GM12872 (cell line): ENCODE measurements around the gene GRID2.

Experiments used
- CTCF ChIP-seq: IDR thresholded peaks from 3 replicates; pipeline ENCODE4 v1.5.1; 2011; ENCODE audit warnings: low read depth, mild to moderate bottlenecking, low read length, moderate library complexity; ENCODE audit not compliant: insufficient read depth

The GRID2 gene

GRCh38 chr4:93446038-93446437, 1142.3 kb downstream of the GRID2 start:
- TF ChIP-seq CTCF, result no peak

- no peak for TF ChIP-seq CTCF
Observed at GRCh38 chr4:93448691-93449293, 1145.0 kb downstream of the GRID2 start.

GRCh38 chr4:93451954-93452353, 1148.2 kb downstream of the GRID2 start:
- TF ChIP-seq CTCF, result no peak

- no peak for TF ChIP-seq CTCF
Observed at GRCh38 chr4:93461541-93461940, 1157.8 kb downstream of the GRID2 start.

GRCh38 chr4:93466446-93466845, 1162.7 kb downstream of the GRID2 start:
- TF ChIP-seq CTCF, result no peak

GRCh38 chr4:93467484-93468155, 1163.9 kb downstream of the GRID2 start:
- no peak for TF ChIP-seq CTCF

- no peak for TF ChIP-seq CTCF
Observed at GRCh38 chr4:93469560-93469959, 1165.8 kb downstream of the GRID2 start.

GRCh38 chr4:93475730-93476129, 1172.0 kb downstream of the GRID2 start:
- TF ChIP-seq CTCF, result no peak
